Natural killer cell treated with Interleukin-12 subunit alpha and Interleukin-12 subunit beta and Interleukin-15 and Interleukin-18, amount 100 ng/mL, for 72 hours (primary cell): Measurements from ENCODE around the gene ZMAT2. TPM values are rescaled to one million over a fixed set of nuclear protein-coding genes. Genes with fewer than 3 reads are reported as not detected.
"Not testable (repeated sequence)": the region's sequence is repeated elsewhere in the genome, so short reads cannot be mapped to it uniquely, and the experiment has no call there.

Experiments
- ATAC-seq, 2 donors: fragments of 150-1000 bp; cut with Tn5 transposase in 1 of 2; sonication (Bioruptor Pico), chemical (Tn5 transposase) in 1 of 2; 2 replicates each; pipeline ENCODE4 v1.10.0; 2021
- DNase-seq: peaks from one replicate; pipeline ENCODE4 v3.0.0; 2022; ENCODE audit warnings: low spot score
- H3K27ac Mint-ChIP-seq, 2 donors: 1 replicate in 1 of 2; 2 replicates in 1 of 2; pipeline ENCODE4 v1.8.0; 2022; ENCODE audit warnings: mixed read lengths in 2 of 2, mild to moderate bottlenecking in 1 of 2, moderate library complexity in 1 of 2
- H3K27me3 Mint-ChIP-seq, 2 donors: 1 replicate in 1 of 2; 2 replicates in 1 of 2; pipeline ENCODE4 v1.8.0; 2022; ENCODE audit warnings: mixed read lengths in 2 of 2
- H3K36me3 Mint-ChIP-seq: one replicate; pipeline ENCODE4 v1.8.0; 2022; ENCODE audit warnings: mixed read lengths
- H3K4me1 Mint-ChIP-seq, 2 donors: 1 replicate in 1 of 2; 2 replicates in 1 of 2; pipeline ENCODE4 v1.8.0; 2022; ENCODE audit warnings: low read depth in 2 of 2, mixed read lengths in 2 of 2, mild to moderate bottlenecking in 1 of 2
- H3K4me3 Mint-ChIP-seq: one replicate; pipeline ENCODE4 v1.8.0; 2022; ENCODE audit warnings: mixed read lengths
- H3K9me3 Mint-ChIP-seq: 2 replicates; pipeline ENCODE4 v1.8.0; 2022; ENCODE audit warnings: mixed read lengths
- total RNA-seq, 2 donors: library from RNA; stranded (reverse); gene quantifications; one replicate each; pipeline ENCODE4 v1.2.3, GENCODE V29; 2022

ZMAT2 gene, protein sequence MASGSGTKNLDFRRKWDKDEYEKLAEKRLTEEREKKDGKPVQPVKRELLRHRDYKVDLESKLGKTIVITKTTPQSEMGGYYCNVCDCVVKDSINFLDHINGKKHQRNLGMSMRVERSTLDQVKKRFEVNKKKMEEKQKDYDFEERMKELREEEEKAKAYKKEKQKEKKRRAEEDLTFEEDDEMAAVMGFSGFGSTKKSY
- 10 to 100 TPM; 57.0 to 62.1 TPM for total RNA-seq

DNA sequence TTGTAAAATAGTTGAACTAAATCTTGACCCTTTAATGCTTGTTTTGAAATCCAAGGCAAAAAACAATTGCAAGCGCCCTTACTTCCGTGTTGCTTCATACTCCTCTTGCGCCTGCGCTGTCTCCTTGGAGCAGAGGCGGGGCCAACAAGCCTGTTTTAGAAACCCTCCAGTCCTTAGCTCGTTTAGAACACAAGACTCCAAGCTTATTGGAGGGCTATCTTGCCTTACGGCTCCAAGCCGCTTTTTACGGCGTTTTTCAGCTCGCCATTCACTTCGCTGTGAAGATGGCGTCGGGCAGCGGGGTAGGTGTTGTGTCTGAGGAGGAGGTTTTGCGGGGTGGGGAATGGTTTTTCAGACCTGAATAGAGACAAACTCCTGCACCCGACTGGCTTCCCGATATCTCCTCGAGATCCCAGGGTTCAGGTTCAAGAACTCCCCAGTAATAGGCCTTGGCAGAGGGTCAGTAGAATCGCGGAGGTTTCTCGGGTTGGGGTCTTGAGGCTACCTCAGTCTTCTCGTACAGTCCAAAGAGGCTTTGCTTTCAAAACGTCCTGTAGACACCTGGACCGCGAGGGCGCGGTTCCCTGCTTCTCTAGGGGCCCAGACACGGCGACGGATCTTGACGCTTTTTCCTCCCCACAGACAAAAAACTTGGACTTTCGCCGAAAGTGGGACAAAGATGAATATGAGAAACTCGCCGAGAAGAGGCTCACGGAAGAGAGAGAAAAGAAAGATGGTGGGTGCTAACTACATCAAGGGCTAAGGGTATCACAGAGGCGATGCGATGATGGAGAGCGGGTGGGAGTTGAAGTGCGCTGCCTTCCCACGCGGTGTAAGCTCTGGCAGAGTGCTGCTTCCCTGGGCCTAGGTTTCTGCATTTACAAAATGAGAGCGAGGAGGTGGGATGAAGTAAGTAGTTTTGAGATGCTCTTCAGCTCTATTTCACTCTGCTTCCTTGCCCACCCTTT is at the start of gene ZMAT2:
Gene ZMAT2, plus strand, starts transcription at position 271 of the 968 bp plus-strand sequence. Its CDS starts 14 bp downstream, at position 285.
- no peaks in the 10 kb centered on the region for H3K27me3 Mint-ChIP-seq
- H3K36me3 Mint-ChIP-seq, result peaks cover 65% of the 10 kb centered on the region
- peak within 1 kb of the TSS; percentile 96 for H3K4me3 Mint-ChIP-seq
- H3K9me3 Mint-ChIP-seq, result no peaks in the 10 kb centered on the region
- peaks cover 25 to 26% of the 10 kb centered on the region in 2 donors for H3K4me1 Mint-ChIP-seq
- ATAC-seq (peak; percentile 99 to 100), DNase-seq (peak; percentile 95)
- H3K27ac Mint-ChIP-seq, result peak within 1 kb of the TSS; percentile 89 to 97

DNA sequence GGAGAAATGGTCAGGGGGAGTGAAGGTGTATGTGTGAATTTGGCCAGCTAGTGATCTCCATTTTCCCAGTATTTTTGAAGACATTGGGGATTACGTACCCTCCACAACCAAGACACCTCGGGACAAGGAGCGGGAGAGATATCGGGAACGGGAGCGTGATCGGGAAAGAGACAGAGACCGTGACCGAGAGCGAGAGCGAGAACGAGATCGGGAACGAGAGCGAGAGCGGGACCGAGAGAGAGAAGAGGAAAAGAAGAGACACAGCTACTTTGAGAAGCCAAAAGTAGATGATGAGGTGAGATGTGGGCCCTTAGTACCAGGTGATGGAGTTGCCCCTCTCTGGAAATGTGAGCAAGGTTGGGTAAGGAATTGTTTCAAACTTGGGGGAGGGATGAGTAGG is 41.4 kb upstream of the ZMAT2 start:
- Mint-ChIP-seq H3K27ac (no peak overlapping the region), H3K36me3 (peaks cover 60% of the 10 kb centered on the region), H3K4me3 (no peak overlapping the region), H3K4me1 (peaks cover 9 to 11% of the 10 kb centered on the region in 2 donors), H3K9me3 (no peaks in the 10 kb centered on the region), H3K27me3 (no peaks in the 10 kb centered on the region)
- no peak for ATAC-seq
- DNase-seq, result no peak

DNA sequence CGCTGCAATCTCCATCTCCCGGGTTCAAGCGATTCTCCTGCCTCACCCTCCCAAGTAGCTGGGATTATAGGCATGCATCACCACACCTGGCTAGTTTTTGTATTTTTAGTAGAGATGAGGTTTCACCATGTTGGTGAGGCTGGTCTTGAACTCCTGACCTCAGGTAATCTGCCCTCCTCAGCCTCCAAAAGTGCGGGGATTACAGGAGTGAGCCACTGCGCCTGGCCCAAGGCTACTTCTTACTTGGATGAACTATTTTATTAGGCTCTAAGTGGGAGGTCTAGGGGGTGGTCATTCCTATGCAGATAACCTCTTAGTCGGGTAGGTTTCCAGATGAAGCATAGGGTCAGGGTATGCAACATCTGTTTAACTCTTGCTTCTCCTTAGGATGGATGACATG is 39.9 kb upstream of the ZMAT2 start:
- not testable (repeated sequence) for H3K4me3 Mint-ChIP-seq, H3K27ac Mint-ChIP-seq, DNase-seq, ATAC-seq, H3K9me3 Mint-ChIP-seq, H3K27me3 Mint-ChIP-seq
- Mint-ChIP-seq H3K36me3 (peaks cover 47% of the 10 kb centered on the region), H3K4me1 (peaks cover 12 to 17% of the 10 kb centered on the region in 2 donors)

DNA sequence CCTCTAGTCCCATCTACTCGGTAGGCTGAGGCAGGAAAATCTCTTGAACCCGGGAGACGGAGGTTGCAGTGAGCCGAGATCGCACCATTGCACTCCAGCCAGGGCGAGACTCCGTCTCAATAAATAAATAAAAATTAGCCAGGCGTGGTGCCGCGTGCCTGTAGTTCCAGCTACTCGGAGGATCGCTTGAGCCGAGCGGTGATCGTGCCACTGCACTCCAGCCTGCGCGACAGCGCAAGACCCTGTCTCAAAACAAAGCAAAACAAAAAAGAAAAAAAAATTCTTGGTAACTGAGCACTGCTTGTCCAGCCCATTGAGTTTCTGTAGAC is 36.3 kb upstream of the ZMAT2 start:
- no peaks in the 10 kb centered on the region for H3K9me3 Mint-ChIP-seq
- peak overlapping the region; percentile 95 to 99 for H3K27ac Mint-ChIP-seq
- DNase-seq (no peak), ATAC-seq (no peak)
- H3K36me3 Mint-ChIP-seq, result peaks cover 45% of the 10 kb centered on the region
- H3K27me3 Mint-ChIP-seq, result no peaks in the 10 kb centered on the region
- peaks cover 29 to 35% of the 10 kb centered on the region in 2 donors for H3K4me1 Mint-ChIP-seq
- peak overlapping the region; percentile 99 for H3K4me3 Mint-ChIP-seq

DNA sequence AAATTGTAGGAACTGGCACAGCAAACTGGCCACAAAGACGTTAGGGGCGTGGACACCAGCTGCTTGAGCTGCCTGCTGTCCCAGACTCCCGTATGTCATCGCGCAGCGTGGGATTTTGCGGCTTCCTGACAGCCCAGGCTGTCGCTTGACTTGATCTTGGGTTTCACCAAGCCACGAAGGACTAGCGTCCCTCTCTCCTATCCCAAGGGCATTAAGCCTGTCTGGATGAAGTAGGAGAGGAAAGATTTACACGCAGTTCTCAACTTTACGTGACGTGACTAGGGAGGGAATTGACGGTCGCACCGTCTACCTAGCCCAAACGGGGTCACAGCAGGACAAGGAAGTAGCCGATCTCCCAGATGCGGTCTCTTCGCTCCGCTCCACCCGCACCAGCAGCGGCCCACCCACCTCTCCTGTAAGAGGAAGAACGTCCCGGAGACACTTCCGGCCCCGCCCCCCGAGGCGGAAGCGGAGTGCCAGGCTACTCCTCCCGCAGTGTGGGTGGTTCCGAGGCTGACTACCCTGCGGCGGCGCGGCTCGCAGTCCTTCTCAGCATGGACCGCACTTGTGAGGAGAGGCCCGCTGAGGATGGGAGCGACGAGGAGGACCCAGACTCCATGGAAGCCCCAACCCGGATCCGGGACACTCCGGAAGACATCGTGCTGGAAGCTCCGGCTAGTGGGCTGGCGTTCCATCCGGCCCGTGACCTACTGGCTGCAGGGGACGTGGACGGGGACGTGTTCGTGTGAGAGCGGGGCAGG is 35.7 kb upstream of the ZMAT2 start, which contains the start of gene WDR55:
Gene WDR55, plus strand, starts transcription at position 546 of the 761 bp plus-strand sequence. Its CDS starts 9 bp downstream, at position 555.
- peaks cover 29 to 35% of the 10 kb centered on the region in 2 donors for H3K4me1 Mint-ChIP-seq
- H3K36me3 Mint-ChIP-seq, result peaks cover 41% of the 10 kb centered on the region
- H3K27me3 Mint-ChIP-seq, result no peaks in the 10 kb centered on the region
- ATAC-seq, result peak; percentile 98 to 99
- peak within 1 kb of the TSS; percentile 99 for H3K4me3 Mint-ChIP-seq
- H3K9me3 Mint-ChIP-seq, result no peaks in the 10 kb centered on the region
- DNase-seq, result peak; percentile 99
- peak within 1 kb of the TSS; percentile 95 to 99 for H3K27ac Mint-ChIP-seq

DNA sequence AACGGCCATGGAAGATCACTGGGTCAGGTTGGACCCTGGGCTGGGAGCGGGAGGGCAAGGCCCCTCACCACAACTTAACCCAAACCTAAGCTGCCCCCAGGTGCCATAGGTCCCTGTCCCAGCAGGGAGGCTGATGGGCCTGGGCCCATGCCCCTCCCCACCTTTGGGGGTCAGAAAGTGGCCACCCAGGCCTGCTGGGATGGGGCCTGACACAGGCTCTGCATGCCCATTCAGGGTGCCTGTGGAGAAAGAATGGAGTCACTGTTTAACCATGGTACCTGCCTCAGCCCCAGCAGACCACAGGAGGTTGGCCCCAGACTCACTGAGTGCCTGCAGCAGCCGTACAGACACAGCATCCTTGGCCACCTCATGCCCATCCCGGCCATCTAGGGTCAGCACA is 29.2 kb upstream of the ZMAT2 start:
- not testable (repeated sequence) for H3K9me3 Mint-ChIP-seq, H3K27me3 Mint-ChIP-seq, H3K27ac Mint-ChIP-seq, H3K4me3 Mint-ChIP-seq, ATAC-seq, DNase-seq
- Mint-ChIP-seq H3K36me3 (peaks cover 25% of the 10 kb centered on the region), H3K4me1 (peaks cover 22 to 25% of the 10 kb centered on the region in 2 donors)

DNA sequence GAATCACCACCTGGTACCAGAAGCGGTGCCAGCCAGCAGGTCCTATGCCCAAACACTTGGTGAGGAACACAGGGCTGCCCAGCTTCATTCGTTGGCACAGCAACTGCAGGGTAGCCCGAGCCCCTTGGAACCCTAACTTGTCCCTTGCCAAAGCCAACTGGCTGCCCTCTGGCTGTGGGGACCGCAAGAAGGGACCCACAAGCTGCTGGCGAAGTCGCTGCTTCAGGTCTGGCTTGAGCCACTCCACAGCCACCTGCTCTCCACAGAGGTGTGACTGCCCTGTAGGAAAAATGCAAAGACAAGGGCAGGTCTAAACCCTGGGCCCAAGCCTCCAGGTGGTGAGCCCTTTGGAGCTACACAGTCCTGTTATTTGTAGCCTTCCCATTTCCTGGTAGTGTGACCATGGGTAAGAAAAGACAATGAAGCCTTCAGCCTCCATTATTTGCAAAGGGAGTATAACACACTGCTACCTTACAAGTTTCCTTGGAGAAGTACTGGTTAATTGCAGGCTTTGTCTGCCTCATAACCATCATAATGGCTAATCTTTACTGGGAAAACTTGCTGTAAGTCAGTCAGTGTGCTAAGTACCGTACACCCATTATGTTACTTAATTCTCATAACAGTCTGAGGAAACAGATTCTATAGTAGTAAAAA is 28.6 kb upstream of the ZMAT2 start:
- ATAC-seq, result no peak
- DNase-seq, result no peak
- Mint-ChIP-seq H3K36me3 (peaks cover 25% of the 10 kb centered on the region), H3K27ac (no peak overlapping the region), H3K9me3 (no peaks in the 10 kb centered on the region), H3K27me3 (no peaks in the 10 kb centered on the region), H3K4me1 (peaks cover 17 to 20% of the 10 kb centered on the region in 2 donors), H3K4me3 (no peak overlapping the region)

DNA sequence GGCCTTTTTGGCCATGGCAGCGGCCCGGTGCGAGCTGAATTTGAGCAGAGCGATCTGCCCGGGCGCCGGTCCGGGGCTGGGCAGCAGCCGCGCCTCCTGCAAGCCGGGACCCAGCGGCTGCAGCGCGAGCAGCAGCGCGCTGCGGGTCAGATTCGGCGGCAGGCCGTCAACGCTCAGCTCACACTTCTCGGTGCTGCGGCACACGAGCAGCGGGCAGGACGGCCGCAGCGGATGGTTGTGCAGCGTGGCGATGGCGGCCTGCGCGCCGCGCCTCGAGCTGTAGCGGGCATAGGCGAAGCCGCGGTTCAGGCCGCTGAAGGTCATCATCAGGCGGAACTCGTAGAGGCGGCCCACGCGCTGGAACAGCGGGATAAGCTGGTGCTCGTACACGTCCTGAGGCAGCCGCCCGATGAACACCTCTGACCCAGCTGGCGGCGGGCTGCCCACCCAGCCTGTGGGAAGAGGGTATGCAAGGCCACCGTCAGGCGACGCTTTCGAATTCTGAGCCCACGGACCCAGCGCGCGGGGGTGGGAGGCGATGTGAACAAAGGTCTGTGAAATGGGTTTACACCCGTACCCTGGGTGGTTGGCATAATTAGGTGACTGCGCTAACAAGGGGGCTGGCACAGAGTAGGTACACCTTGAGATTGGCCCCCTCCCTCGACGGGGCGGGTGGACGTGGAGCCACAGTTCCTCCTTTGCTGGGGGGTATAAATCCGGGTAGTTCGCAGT is 27.6 kb upstream of the ZMAT2 start:
- no peaks in the 10 kb centered on the region for H3K27me3 Mint-ChIP-seq
- no peak overlapping the region for H3K27ac Mint-ChIP-seq
- peaks cover 24% of the 10 kb centered on the region for H3K36me3 Mint-ChIP-seq
- DNase-seq (no peak), ATAC-seq (peak; percentile 11 to 37)
- no peak overlapping the region for H3K4me3 Mint-ChIP-seq
- H3K4me1 Mint-ChIP-seq, result peaks cover 6 to 10% of the 10 kb centered on the region in 2 donors
- no peaks in the 10 kb centered on the region for H3K9me3 Mint-ChIP-seq

DNA sequence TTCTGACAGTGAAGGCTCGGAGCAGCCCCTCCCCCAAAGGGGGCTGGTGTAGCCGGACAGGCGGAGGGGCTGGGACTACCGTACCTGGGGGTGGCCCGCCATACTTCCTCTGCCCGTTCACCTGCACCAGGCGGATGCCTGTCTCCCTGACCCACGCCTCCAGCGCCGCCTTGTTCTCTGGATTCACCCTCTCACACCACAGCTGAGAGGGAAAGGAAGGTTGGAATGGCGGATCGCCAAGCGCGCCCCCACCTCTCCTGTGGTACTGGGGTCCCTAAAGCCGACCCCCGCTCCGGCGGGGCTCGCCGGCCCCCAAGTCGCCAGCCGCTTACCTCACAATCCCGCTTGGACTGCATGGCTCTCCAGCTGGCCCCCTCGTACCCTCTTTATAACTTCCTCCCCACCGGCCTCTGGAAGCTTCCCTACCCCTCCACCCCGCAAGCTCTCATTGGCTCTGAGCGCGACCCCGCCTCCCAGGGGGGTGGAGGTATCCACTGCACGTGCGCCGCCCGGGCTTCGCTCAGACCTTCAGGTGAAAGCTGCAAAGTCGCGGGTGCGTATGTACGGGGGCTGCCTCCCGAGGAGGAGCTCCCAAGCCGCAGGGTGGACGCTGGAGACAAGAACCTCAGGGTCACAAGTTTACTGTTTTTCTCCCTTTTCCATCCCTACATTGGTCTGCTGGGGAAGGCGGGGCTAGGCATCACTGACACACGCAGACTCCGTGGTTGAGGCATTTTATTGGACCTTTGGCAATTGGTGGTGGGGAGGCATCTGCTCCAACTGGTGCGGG is 26.9 kb upstream of the ZMAT2 start, which contains the start of gene DND1:
Gene DND1, minus strand, starts transcription at position 390 of the 790 bp plus-strand sequence. Its CDS starts 34 bp downstream, at position 356.
- Mint-ChIP-seq H3K9me3 (no peaks in the 10 kb centered on the region), H3K27ac (no peak within 1 kb of the TSS), H3K4me3 (no peak within 1 kb of the TSS), H3K36me3 (peaks cover 25% of the 10 kb centered on the region), H3K4me1 (peaks cover 0 to 3% of the 10 kb centered on the region in 2 donors), H3K27me3 (no peaks in the 10 kb centered on the region)
- ATAC-seq (peak in 1 of 2 donors; percentile 2), DNase-seq (no peak)

DNA sequence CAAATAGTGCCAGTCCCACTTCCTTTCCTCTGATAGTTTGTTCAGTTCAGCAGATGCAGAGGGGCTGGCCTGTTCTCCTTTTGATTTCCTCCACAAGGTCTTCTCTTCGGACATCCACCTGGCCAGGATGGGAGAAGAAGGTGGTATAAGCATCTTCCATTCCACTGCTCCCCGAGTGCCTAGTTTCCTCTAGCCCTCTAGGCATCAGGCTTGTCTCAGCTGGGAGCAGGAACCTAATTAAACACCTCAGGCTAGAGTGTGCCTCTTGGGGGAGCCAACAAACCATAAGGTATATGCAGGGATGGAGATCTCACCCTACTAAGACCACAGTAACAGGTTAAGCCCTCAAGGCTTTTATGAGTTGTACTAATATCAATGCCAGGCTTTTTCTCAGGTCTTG is 26.0 kb upstream of the ZMAT2 start:
- H3K9me3 Mint-ChIP-seq, result no peaks in the 10 kb centered on the region
- H3K4me3 Mint-ChIP-seq, result no peak overlapping the region
- H3K27me3 Mint-ChIP-seq, result no peaks in the 10 kb centered on the region
- ATAC-seq (no peak), DNase-seq (no peak)
- peaks cover 0 to 3% of the 10 kb centered on the region in 2 donors for H3K4me1 Mint-ChIP-seq
- H3K27ac Mint-ChIP-seq, result no peak overlapping the region
- peaks cover 25% of the 10 kb centered on the region for H3K36me3 Mint-ChIP-seq

DNA sequence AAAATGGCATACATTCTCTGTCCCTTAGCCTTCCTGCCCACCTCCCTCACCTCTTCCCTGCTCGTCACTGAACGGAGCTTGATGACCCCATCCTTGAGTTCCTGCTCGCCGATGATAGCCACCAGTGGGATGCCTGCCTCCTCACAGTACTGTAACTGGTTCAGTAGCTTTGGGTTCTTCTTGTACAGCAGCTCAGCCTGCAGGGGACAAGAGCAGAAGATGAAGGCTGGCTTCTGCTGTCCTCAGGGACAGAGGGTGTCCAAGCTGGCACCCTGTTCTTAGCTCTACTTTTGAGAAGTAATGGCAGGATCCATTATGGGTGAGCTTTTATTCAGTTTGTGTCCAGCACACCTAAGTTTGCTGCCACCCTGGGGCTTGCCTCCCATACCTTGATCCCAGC is 25.6 kb upstream of the ZMAT2 start:
- no peaks in the 10 kb centered on the region for H3K9me3 Mint-ChIP-seq
- H3K4me1 Mint-ChIP-seq, result peaks cover 0 to 3% of the 10 kb centered on the region in 2 donors
- H3K4me3 Mint-ChIP-seq, result no peak overlapping the region
- no peaks in the 10 kb centered on the region for H3K27me3 Mint-ChIP-seq
- ATAC-seq, result no peak
- DNase-seq, result no peak
- peaks cover 25% of the 10 kb centered on the region for H3K36me3 Mint-ChIP-seq
- no peak overlapping the region for H3K27ac Mint-ChIP-seq

DNA sequence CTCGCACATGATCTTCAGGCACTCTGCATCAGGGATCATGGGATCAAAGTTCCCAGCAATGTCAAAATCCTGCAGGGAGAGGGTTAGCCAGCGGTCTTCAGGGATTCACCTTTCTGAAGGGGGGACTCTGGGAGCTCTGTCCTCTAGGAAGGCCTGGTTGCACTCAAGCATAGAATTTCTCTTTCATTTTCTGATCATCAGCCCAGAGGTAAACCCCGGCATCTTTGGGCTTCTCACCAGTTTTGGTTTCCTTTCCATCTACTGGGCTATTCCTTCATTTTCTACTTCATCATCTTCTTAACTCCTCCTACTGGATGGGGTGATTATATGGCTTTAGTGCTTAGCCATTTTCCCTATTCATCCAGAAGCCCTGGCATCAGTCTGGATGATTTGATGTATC is 22.3 kb upstream of the ZMAT2 start:
- ATAC-seq (peak in 1 of 2 donors; percentile 41), DNase-seq (no peak)
- no peak overlapping the region for H3K4me3 Mint-ChIP-seq
- H3K27ac Mint-ChIP-seq, result peak overlapping the region in 1 of 2 donors; percentile 27
- H3K9me3 Mint-ChIP-seq, result no peaks in the 10 kb centered on the region
- no peaks in the 10 kb centered on the region for H3K27me3 Mint-ChIP-seq
- no peaks in the 10 kb centered on the region for H3K4me1 Mint-ChIP-seq
- peaks cover 28% of the 10 kb centered on the region for H3K36me3 Mint-ChIP-seq
